ENCODE data around the gene CDH9.
"Not testable (repeated sequence)": the region's sequence is repeated elsewhere in the genome, so short reads cannot be mapped to it uniquely, and the experiment has no call there.

CDH9 gene

DNA sequence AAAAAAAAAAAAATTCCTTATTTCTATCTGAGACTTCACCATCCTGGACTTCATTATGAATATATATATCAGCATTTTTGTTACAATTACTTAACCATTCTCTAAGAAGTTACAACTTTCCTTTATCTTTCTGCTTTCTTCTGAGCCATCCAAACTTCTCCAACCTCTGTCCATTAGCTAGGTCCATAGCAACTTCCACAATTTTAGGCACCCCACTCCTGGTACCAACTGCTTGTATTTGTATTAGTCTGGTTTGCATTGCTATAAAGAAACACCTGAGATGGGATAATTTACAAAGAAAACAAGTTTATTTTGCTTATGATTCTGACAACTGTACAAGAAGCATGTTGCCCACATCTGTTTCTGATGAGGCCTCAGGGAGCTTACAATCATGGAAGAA is 182.1 kb downstream of the CDH9 start:
- TF ChIP-seq, protein P1, sequence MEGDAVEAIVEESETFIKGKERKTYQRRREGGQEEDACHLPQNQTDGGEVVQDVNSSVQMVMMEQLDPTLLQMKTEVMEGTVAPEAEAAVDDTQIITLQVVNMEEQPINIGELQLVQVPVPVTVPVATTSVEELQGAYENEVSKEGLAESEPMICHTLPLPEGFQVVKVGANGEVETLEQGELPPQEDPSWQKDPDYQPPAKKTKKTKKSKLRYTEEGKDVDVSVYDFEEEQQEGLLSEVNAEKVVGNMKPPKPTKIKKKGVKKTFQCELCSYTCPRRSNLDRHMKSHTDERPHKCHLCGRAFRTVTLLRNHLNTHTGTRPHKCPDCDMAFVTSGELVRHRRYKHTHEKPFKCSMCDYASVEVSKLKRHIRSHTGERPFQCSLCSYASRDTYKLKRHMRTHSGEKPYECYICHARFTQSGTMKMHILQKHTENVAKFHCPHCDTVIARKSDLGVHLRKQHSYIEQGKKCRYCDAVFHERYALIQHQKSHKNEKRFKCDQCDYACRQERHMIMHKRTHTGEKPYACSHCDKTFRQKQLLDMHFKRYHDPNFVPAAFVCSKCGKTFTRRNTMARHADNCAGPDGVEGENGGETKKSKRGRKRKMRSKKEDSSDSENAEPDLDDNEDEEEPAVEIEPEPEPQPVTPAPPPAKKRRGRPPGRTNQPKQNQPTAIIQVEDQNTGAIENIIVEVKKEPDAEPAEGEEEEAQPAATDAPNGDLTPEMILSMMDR (IDR thresholded peaks at IDR 0.05; ENCODE audit: control insufficient read depth, insufficient read depth, low read depth, low read length, missing control alignments): no peak
- DNase-seq (ENCODE audit: low read depth): no peak
- H3K4me3 ChIP-seq (ENCODE audit: control insufficient read depth, low read depth, low read length): no peak overlapping the region

DNA sequence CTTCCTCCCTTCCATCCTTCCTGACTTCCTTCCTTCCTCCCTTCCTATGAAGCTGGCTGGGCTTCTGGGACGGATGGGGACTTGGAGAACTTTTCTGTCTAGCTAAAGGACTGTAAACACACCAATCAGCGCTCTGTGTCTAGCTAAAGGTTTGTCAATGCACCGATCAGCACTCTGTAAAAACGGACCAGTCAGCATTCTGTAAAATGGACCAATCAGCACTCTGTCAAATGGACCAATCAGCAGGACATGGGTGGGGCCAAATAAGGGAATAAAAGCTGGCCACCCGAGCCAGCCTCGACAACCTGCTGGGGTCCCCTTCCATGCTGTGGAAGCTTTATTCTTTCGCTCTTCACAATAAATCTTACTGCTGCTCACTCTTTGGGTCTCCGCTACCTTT is 185.9 kb downstream of the CDH9 start:
- DNase-seq (ENCODE audit: low read depth); H3K4me3 ChIP-seq (ENCODE audit: control insufficient read depth, low read depth, low read length): not testable (repeated sequence)

DNA sequence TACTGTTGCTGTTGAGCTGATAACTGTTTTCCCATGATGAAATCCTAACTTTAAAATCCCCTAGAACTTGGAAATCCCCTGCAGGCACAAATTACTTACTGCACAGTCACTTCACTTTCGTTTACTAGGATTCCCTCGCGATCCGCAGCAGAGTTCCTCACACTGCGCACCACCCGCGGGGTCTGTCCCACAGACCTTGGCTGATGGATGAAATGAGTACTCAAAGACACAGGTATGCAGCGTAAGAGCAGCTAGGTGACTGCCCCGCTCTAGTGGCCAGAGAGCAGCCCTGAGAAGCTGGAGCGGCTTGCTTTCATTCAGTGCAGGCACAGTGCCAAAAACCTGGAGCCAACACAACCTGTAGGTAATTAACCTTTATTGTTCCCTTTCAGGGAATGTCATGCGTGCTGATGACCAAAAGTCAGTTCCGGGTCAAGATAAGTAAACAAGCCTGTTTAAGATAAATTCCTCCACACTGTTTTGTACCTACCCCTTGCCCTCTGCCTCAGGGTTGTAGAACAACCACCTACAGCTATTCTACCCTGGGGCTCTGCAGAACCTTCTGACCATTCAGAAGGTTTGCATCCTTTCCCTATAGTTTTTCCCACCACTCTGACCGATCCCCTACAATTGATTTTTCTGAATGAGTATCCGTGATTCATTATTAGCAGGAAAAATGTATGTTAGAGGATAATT is 191.2 kb downstream of the CDH9 start:
- DNase-seq (ENCODE audit: low read depth): no peak
- TF ChIP-seq, protein P1 (IDR thresholded peaks at IDR 0.05; ENCODE audit: control insufficient read depth, insufficient read depth, low read depth, low read length, missing control alignments): no peak
- H3K4me3 ChIP-seq (ENCODE audit: control insufficient read depth, low read depth, low read length): no peak overlapping the region

DNA sequence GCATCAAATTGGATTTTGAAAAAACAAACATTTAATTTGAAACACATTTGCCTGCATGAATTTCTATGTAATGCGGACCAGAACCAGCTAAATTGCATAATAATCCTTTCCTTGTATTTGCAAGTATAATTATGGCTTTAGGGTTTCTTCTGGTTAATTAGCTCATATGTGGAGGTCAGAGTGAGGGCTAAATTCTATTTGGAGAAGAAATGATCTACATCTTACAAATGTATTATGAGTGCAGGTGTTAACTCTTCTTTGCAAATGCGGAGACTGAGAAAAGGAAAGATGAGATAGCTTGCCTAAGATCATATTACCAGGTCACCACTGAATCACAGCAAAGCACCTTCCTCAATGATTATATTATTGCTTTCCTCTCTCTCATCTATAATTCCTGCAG is 194.7 kb downstream of the CDH9 start:
- H3K4me3 ChIP-seq (ENCODE audit: control insufficient read depth, low read depth, low read length): no peak overlapping the region
- TF ChIP-seq, protein P1 (IDR thresholded peaks at IDR 0.05; ENCODE audit: control insufficient read depth, insufficient read depth, low read depth, low read length, missing control alignments): no peak
- DNase-seq (ENCODE audit: low read depth): no peak

DNA sequence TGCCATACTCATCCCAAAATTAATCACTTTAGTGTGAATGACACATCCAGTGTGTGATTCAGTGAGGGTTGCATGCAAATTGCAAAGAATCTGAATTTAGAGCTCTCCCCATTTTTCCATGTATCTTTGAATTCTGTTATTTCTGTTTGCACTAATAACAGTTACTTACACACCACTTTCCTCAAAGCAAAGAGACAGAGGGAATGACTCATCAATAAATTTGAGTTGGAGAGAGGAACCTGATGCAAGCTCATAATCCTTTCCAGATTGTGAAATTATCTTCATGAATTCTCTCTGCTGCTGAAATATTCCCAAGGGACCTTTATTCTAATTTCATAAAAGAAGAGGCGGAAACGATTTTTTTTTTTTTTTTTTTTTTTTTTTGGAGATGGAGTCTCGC is 204.8 kb downstream of the CDH9 start:
- DNase-seq (ENCODE audit: low read depth): no peak
- H3K4me3 ChIP-seq (ENCODE audit: control insufficient read depth, low read depth, low read length): no peak overlapping the region
- TF ChIP-seq, protein P1 (IDR thresholded peaks at IDR 0.05; ENCODE audit: control insufficient read depth, insufficient read depth, low read depth, low read length, missing control alignments): no peak

Measured in AG09309 (cell line).